GM11168 (cell line): ENCODE data around the gene HOXD4.

Source experiments
- in situ Hi-C: fragments of 300-500 bp; cut with MboI; formaldehyde crosslinking; loops from one replicate; pipeline ENCODE4 v1.12.0; 2022; ENCODE audit warnings: low sequenced_read_pairs; ENCODE audit not compliant: unreplicated experiment

Gene HOXD4

GRCh38 chr2:176124947-176125771 lies 26.2 kb upstream of the HOXD4 start:
- in situ Hi-C loops = loop anchor here (10.0 to 25.0 kb wide), 4 partner anchors 437 to 1020 kb away; no protein-coding TSS in a partner anchor

GRCh38 chr2:176125772-176126054 lies 25.6 kb upstream of the HOXD4 start:
- in situ Hi-C loops = loop anchor here (10.0 to 25.0 kb wide), 4 partner anchors 437 to 1019 kb away; no protein-coding TSS in a partner anchor

DNA sequence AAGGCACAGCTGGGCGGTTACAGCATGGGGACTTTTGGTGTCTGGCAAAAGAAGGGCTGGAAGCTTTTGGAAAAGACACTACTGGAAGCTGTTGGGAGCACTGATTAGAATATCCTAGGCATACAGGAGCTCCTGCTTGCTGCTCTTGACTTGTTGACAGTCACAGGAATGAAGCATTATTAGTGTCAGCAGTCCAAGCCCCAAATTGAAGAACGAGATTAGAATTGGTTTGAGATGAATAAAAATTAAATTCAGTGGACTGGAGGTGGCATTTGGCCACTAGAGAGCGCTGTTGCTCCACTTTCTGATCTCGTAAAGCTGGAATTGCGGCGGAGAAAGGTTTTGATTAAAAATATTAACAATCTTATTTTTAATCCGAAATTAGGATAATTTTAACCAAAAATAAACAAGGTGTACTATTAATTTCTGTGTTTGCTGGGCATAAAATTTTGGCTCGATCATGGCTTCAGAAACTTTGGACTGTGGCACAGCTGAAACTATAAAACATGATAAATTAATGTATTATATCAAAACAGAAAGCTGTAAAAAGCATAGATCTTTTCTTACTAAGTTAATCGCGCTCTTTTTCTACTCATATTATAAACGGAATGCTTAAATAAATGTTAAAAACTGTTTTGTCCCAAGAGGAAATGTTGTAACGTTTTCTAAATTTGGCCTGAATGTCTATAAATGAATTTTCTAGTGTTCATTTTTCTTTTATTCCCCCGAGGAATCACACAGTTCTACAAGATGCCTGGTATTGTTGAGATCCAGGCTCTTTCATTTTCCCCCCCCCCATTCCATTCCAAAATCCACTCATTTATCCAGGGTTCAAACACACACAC lies 24.2 kb upstream of the HOXD4 start:
- in situ Hi-C loops = loop anchor here (10.0 to 25.0 kb wide), 4 partner anchors 435 to 1018 kb away; no protein-coding TSS in a partner anchor

- in situ Hi-C loops = loop anchor here (10.0 to 25.0 kb wide), 4 partner anchors 435 to 1017 kb away; no protein-coding TSS in a partner anchor
Observed at GRCh38 chr2:176127774-176128072, 23.6 kb upstream of the HOXD4 start.

- in situ Hi-C loops = loop anchor here (10.0 to 25.0 kb wide), 4 partner anchors 434 to 1016 kb away; no protein-coding TSS in a partner anchor
Observed at GRCh38 chr2:176128172-176128981, 23.0 kb upstream of the HOXD4 start.

GRCh38 chr2:176128982-176129796 lies 22.2 kb upstream of the HOXD4 start, which contains the start of gene HOXD8:
HOXD8 (plus strand) TSS chr2:176129705; CDS start chr2:176130367, 662 bp downstream.
- in situ Hi-C loops = loop anchor here (10.0 to 25.0 kb wide), 4 partner anchors 433 to 1016 kb away; no protein-coding TSS in a partner anchor

DNA sequence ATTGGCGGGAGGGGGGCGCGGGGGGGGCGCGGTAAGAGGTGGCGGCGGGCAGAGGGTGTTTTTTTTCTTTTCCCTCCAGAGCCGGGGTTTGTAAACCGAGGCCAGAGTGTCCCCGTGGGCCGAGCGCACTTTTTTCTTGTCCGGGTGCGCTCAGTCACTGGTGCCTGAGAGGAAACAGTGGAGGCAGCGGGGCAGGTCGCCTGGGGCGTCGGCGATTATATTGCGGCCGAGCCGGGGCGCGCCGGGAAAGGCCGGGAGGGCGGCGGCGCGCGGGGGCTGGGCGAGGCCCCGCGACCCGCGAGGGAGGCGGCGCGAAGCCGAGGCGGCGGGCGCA lies 21.6 kb upstream of the HOXD4 start:
- in situ Hi-C loops = loop anchor here (10.0 to 25.0 kb wide), 4 partner anchors 433 to 1015 kb away; no protein-coding TSS in a partner anchor

DNA sequence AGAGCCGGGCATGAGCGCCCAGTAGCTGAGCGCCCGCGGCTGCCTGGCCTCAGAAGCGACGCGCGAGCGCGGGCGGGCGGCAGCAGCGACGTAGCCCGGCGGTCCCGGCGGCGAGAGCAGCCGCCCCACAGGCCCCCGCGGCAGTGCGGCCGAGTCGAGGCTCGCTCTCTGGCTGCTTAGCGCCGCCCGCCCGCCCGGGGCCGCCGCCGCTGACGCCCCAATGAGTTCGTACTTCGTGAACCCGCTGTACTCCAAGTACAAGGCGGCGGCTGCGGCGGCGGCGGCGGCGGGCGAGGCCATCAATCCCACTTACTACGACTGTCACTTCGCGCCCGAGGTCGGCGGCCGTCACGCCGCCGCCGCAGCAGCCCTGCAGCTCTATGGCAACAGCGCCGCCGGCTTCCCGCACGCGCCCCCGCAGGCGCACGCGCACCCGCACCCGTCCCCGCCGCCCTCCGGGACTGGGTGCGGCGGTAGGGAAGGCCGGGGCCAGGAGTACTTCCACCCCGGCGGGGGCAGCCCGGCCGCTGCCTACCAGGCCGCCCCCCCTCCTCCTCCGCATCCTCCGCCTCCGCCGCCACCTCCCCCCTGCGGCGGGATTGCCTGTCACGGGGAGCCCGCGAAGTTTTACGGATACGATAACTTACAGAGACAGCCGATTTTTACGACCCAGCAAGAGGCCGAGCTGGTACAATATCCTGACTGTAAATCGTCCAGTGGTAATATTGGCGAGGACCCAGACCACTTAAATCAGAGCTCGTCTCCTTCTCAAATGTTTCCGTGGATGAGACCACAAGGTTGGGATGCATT lies 21.0 kb upstream of the HOXD4 start:
- in situ Hi-C loops = loop anchor here (25.0 kb wide), 2 partner anchors 432 to 682 kb away; no protein-coding TSS in a partner anchor

DNA sequence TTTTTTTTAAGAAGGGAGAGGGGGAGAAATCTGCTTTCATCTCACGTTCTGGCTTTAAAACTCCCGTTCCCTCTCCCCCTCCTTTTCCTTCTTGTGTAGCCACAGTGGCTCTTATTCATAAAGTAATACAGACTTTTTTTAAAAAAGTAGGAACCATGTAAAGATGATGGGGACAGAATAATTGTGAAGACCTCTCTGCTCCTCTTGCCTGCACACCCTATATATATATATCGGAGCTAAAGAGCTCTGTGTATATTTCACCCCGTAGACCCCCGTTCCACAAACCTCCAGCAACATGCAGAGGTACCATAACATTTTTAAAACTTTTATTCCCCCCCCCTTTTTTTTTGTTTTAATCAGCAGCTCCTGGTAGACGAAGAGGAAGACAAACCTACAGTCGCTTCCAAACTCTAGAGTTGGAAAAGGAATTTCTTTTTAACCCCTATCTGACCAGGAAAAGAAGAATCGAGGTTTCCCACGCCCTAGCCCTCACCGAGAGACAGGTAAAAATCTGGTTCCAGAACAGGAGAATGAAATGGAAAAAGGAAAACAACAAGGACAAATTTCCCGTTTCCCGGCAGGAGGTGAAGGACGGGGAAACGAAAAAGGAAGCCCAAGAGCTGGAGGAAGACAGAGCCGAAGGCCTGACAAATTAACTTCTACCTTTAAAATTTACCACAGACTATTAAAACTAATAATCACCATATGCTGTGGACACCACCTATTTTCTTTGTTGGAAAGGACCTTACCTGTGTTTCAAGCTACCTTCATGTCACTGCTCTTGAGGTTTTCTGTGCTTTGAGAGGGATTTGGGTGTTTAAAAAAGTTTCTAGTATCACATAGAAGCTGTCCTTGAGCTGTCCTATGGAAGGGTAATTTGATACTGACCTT lies 20.1 kb upstream of the HOXD4 start:
- in situ Hi-C loops = loop anchor here (25.0 kb wide), 2 partner anchors 431 to 681 kb away; no protein-coding TSS in a partner anchor

DNA sequence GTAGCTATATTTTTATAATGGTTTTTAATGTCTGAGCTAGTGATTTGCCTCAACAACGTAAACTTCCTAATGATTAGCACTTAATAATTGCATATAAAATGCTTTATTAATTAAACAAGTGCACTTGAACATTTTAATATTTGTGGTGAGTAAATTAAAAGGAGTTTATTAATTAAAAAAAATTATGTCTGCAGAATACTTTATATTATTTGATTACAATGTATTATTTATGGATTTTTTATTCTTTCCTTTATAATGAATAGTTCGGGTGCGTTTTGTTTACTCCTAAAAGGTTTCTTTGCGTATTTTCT lies 19.5 kb upstream of the HOXD4 start:
- in situ Hi-C loops = loop anchor here (25.0 kb wide), 2 partner anchors 430 to 680 kb away; no protein-coding TSS in a partner anchor

GRCh38 chr2:176132205-176133171 lies 18.9 kb upstream of the HOXD4 start:
- in situ Hi-C loops = loop anchor here (25.0 kb wide), 2 partner anchors 430 to 680 kb away; no protein-coding TSS in a partner anchor

GRCh38 chr2:176133389-176133788 lies 18.0 kb upstream of the HOXD4 start:
- in situ Hi-C loops = loop anchor here (25.0 kb wide), 2 partner anchors 429 to 679 kb away; no protein-coding TSS in a partner anchor

DNA sequence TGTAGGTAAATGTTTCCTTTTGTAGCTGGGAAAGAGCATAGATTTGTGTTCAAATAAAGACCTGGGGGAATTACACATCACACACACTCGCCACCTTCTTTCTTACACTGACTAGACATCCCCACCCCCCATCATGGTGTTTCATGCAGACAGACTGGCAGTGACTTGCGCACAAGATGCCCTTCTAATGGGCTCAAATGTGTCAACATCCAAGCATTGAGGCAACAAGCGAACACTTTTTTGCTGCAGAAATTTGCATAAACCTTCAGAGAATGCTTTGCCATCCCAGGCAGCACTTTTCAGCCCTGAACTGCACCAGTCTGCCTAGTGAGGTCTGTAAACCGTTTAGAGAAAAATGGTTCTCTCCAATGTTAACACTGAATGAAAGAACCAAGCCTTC lies 17.3 kb upstream of the HOXD4 start:
- in situ Hi-C loops = loop anchor here (25.0 kb wide), 2 partner anchors 428 to 678 kb away; no protein-coding TSS in a partner anchor

DNA sequence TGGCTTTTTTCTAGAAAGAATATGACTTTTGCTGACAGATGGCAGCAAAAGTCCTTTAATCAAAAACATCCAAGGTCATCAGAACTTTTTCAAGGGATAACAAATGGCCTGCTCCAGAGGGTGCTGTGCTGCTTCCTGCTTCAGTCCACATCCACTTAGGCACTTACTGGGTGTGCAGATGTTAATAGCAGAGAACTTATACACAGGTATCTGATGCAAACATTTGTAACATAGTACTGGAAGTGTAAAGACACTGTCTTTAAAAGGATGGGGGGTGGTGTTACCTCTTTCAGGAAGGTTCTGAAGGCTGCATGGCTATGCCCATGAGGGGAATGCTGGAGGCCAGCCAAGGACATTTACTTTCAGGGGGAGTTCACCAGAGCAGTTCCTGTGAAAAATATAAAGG lies 16.3 kb upstream of the HOXD4 start:
- in situ Hi-C loops = loop anchor here (25.0 kb wide), 2 partner anchors 427 to 677 kb away; no protein-coding TSS in a partner anchor

DNA sequence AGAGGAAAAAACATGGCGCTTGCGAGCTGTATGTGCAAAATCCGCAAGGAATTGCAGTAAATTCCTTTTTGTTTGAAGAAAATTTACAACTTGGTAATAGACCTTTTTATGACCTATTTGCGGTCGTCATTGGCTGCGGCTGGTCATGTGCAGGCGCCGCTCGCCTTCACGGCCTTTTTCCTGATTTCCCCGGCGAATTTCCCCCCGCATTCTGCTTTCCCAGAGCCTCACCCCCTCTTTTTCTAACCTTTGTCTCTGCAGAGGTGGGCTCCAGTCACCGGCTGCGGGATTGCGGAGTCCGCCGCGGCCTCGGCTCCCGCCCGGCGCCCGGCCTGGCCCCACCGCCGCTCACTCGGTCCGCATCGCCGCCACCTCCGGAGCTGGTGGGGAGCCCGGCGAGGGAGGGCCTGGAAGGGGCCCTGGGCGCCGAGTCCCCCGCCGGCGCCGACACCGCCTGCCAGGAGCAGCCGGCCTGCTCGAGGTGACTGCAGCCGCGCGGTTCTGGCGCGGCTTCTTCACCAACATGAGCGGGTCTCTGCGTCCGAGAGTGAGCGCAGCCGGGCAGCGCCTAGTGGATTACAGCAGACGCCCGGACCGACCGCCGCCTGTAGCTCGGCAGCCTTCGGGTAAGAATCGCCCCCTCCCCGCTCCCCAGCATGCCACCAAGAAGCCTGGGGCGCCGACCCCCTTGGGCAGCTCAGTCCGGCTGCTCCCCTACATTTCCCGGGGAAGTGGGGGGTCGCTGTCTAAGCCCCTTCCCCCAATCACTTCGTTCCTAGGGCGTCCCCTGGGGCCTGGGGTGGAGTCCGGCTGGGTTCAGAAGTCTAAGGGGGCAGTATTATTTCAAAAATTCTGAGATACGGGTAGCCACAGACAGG lies 14.7 kb upstream of the HOXD4 start:
- in situ Hi-C loops = loop anchor here (25.0 kb wide), 2 partner anchors 426 to 676 kb away; no protein-coding TSS in a partner anchor
